Lung (tissue), 12 donors: ENCODE results near the gene SENP3. TPM values are rescaled to one million over a fixed set of nuclear protein-coding genes. Genes with fewer than 3 reads are reported as not detected.
"Not testable (repeated sequence)": the region's sequence is repeated elsewhere in the genome, so short reads cannot be mapped to it uniquely, and the experiment has no call there.

Source experiments
- ATAC-seq: fragments of 200-7000 bp; cut with Tn5 transposase; one replicate; pipeline ENCODE4 v1.9.1; 2020; ENCODE audit warnings: moderate number of reproducible peaks; ENCODE audit not compliant: insufficient read depth, low FRiP score
- DNase-seq, 3 donors: peaks; one replicate each; pipeline ENCODE4 v3.0.0-alpha.2; 2013 to 2017
- H3K27ac ChIP-seq, 2 donors: one replicate each; pipeline ENCODE4 v1.5.1; 2013; ENCODE audit warnings: mild to moderate bottlenecking in 2 of 2, moderate library complexity in 2 of 2, control low read depth in 1 of 2, inconsistent platforms in 1 of 2, low read depth in 1 of 2, low read length in 1 of 2
- H3K27me3 ChIP-seq, 3 donors: one replicate each; pipeline ENCODE4 v1.5.1; 2013; ENCODE audit warnings: low read length in 2 of 3; ENCODE audit not compliant: control insufficient read depth in 3 of 3, insufficient read depth in 3 of 3
- H3K36me3 ChIP-seq, 4 donors: one replicate each; pipeline ENCODE4 v1.5.1; 2013; ENCODE audit warnings: low read length in 4 of 4, mild to moderate bottlenecking in 1 of 4, moderate library complexity in 1 of 4; ENCODE audit not compliant: control insufficient read depth in 4 of 4, insufficient read depth in 4 of 4
- H3K4me1 ChIP-seq, 5 donors: one replicate each; pipeline ENCODE4 v1.5.1; 2013; ENCODE audit warnings: low read length in 5 of 5, mild to moderate bottlenecking in 2 of 5, moderate library complexity in 1 of 5; ENCODE audit not compliant: control insufficient read depth in 5 of 5, insufficient read depth in 5 of 5
- H3K4me3 ChIP-seq: one replicate; pipeline ENCODE4 v1.5.1; 2013; ENCODE audit warnings: mild to moderate bottlenecking, control low read depth, moderate library complexity
- H3K9ac ChIP-seq, 2 donors: one replicate each; pipeline ENCODE4 v1.5.1; 2013; ENCODE audit warnings: low read length in 2 of 2, control low read depth in 1 of 2; ENCODE audit not compliant: insufficient read depth in 1 of 2
- H3K9me3 ChIP-seq, 4 donors: one replicate each; pipeline ENCODE4 v1.5.1; 2013; ENCODE audit warnings: low read length in 3 of 4, mild to moderate bottlenecking in 1 of 4, moderate library complexity in 1 of 4; ENCODE audit not compliant: control insufficient read depth in 4 of 4, insufficient read depth in 3 of 4
- WGBS, 2 donors: extraction: QIAGEN DNeasy Blood & Tissue Kit; methylation state at CpG; one replicate each; pipeline ENCODE4 v1.1.7; 2013; 5-methylcytosine and 5-hydroxymethylcytosine counted together
- polyA plus RNA-seq, 2 donors: library from polyadenylated mRNA; stranded (reverse); fragments of 200-250 nt; gene quantifications; one replicate each; pipeline ENCODE4 v1.2.1, GENCODE V29; 2013
- total RNA-seq, 2 donors: library from RNA; depleted of rRNA in 1 of 2; stranded (reverse); fragments of >200 nt in 1 of 2; gene quantifications; one replicate each; pipeline ENCODE4 v1.2.1, GENCODE V29; 2014 to 2021
- TF ChIP-seq, protein P1 (sequence below): IDR thresholded peaks from 2 replicates; pipeline ENCODE4 v1.5.1; 2012; ENCODE audit warnings: mild to moderate bottlenecking; ENCODE audit errors: control extremely low read depth, extremely low read depth
- donor health status: control.
- donor health status: control.
- donor health status: Bipolar disorder and iron deficiency.
- donor health status: healthy.
- donor health status: DM: yes; HTN: yes; CAD: no.

SENP3 gene
- total and polyA plus RNA-seq, 4 donors, result 34.0 to 54.4 (median 48.6) TPM

DNA sequence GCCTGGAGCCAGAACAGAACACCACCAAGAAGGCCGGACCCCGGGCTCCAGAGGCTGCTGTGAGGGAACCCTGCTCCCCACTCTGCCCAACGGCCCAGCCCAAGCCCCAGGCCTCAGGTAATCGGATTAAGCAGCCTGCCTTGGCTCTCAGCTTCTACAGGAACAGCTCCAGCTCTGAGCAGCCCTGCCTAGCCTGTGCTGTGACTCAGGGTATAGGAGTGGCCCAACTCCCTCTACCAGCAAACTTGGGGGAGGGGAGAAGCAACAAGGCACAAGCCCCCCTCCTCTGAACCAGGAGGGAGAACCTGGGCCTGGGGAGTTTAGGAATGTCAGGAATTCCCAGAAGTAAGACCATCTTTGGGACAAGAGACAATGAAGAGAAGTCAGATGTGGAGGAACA is 29.0 kb downstream of the SENP3 start:
- Histone ChIP-seq H3K4me3 (no peak overlapping the region), H3K9me3 (no peaks in the 10 kb centered on the region), H3K9ac (no peak overlapping the region), H3K27me3 (no peaks in the 10 kb centered on the region), H3K36me3 (peaks cover 37 to 53% (median 46%) of the 10 kb centered on the region in 4 donors), H3K4me1 (peaks cover 0 to 7% (median 6%) of the 10 kb centered on the region in 5 donors), H3K27ac (no peak overlapping the region)
- 78 to 82% methylated on average over 4 of the region's 4 CpGs for WGBS, 2 donors
- DNase-seq (no peak), ATAC-seq (no peak)
- TF ChIP-seq, protein P1, sequence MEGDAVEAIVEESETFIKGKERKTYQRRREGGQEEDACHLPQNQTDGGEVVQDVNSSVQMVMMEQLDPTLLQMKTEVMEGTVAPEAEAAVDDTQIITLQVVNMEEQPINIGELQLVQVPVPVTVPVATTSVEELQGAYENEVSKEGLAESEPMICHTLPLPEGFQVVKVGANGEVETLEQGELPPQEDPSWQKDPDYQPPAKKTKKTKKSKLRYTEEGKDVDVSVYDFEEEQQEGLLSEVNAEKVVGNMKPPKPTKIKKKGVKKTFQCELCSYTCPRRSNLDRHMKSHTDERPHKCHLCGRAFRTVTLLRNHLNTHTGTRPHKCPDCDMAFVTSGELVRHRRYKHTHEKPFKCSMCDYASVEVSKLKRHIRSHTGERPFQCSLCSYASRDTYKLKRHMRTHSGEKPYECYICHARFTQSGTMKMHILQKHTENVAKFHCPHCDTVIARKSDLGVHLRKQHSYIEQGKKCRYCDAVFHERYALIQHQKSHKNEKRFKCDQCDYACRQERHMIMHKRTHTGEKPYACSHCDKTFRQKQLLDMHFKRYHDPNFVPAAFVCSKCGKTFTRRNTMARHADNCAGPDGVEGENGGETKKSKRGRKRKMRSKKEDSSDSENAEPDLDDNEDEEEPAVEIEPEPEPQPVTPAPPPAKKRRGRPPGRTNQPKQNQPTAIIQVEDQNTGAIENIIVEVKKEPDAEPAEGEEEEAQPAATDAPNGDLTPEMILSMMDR, result no peak

DNA sequence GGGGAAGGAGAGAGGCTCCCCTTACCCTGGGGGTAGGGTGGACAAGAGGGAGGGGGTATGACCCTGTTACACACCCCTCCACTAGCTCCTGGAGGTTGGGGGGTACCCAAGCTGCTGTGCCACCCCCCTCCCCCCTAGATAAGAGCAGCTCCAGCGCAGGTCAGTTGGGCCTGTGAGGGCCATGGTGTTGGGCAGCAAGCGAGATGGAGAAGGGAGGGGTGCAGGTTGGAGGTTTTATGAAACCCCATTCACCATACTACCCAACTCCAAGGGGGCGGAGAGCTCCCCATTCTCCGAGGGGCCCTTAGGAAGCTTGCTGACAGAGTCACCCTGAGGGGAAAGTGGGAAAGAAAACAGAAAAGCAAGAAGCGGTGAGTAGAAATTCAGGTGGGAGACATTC is 29.9 kb downstream of the SENP3 start:
- DNase-seq (no peak), ATAC-seq (no peak)
- no peak overlapping the region for H3K27ac ChIP-seq
- no peak overlapping the region for H3K4me3 ChIP-seq
- no peaks in the 10 kb centered on the region for H3K9me3 ChIP-seq
- H3K9ac ChIP-seq, result no peak overlapping the region
- 95% methylated on average over 5 of the region's 5 CpGs for WGBS, 2 donors
- H3K36me3 ChIP-seq, result peaks cover 37 to 55% (median 50%) of the 10 kb centered on the region in 4 donors
- H3K27me3 ChIP-seq, result no peaks in the 10 kb centered on the region
- peaks cover 0 to 7% (median 6%) of the 10 kb centered on the region in 5 donors for H3K4me1 ChIP-seq
- TF ChIP-seq, protein P1, result no peak

DNA sequence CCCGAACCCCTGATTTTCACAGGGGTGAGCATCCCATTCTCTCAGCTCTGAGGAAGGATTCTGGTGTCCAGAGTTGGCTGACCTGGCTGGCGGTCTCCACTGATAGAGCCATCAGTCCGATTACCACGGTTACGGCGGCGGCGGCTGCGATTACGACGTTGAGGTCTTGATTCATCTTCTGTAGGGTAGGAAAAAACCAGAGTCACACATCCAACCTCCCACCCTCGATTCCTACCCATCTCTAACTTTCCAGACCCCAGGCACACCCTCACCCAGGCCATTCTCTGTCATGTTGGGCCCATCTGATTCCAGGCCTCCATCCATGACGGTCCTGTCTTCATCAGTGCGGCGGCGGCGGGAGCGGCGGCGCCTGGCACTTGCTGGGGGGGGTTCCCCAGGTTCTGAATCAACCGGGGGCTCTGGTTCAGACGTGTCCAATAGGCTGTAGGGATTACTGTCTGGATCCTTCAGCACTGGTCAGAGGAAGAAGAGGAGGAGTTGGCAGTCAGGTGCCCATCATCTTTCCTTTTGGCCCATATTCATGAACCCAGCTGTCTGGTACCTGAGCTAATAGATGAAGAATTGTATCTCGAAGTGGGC is 30.8 kb downstream of the SENP3 start:
- Histone ChIP-seq H3K36me3 (peaks cover 37 to 55% (median 48%) of the 10 kb centered on the region in 4 donors), H3K9ac (no peak overlapping the region), H3K9me3 (no peaks in the 10 kb centered on the region), H3K27me3 (no peaks in the 10 kb centered on the region), H3K27ac (no peak overlapping the region), H3K4me3 (no peak overlapping the region), H3K4me1 (peaks cover 0 to 7% (median 6%) of the 10 kb centered on the region in 5 donors)
- DNase-seq (no peak), ATAC-seq (no peak)
- 93 to 94% methylated on average over 23 of the region's 23 CpGs for WGBS, 2 donors
- TF ChIP-seq, protein P1, result no peak

DNA sequence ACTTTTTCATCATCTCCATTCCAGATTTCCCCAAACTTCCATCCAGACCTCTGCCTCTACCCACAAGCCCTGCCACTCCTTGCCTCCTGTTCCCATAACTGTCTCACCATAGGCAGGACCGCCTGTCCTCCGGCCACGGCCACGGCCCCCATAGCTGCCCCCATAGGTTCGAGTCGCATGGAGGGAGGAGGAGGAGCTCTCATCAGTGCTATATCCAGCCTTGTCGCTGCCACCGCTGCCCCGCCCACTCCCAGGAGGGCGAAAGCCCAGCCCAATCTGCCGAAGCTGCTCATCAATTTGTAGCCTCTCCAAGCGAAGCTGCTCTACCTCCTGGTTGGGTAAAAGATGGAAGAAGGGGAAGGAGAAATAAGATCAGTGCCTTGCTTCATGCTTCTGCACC is 31.6 kb downstream of the SENP3 start:
- DNase-seq, result no peak
- Histone ChIP-seq H3K9me3 (no peaks in the 10 kb centered on the region), H3K9ac (no peak overlapping the region), H3K27ac (no peak overlapping the region), H3K36me3 (peaks cover 37 to 52% (median 46%) of the 10 kb centered on the region in 4 donors), H3K4me3 (no peak overlapping the region), H3K4me1 (peaks cover 0 to 7% (median 6%) of the 10 kb centered on the region in 5 donors), H3K27me3 (no peaks in the 10 kb centered on the region)
- ATAC-seq, result no peak
- TF ChIP-seq, protein P1, result no peak
- WGBS, 2 donors, result 92% methylated on average over 12 of the region's 12 CpGs

DNA sequence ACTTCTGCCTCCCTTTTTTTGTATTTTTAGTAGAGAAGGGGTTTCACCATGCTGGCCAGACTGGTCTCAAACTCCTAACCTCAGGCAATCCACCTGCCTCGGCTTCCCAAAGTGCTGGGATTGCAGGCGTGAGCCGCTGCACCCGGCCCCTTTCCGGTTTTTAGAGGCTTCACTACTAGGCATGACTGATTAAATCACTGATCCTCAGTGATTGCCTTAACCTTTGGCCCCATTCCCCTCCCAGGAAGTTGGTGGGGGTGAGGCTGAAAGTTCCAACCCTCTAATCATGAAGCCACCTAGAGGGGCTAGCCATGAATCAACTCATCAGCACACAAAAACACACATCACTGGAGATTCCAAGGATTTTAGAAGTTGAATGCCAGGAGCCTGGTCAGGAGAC is 35.8 kb downstream of the SENP3 start:
- H3K9ac ChIP-seq, ATAC-seq, H3K4me1 ChIP-seq, H3K4me3 ChIP-seq, H3K9me3 ChIP-seq, DNase-seq, H3K27ac ChIP-seq, H3K27me3 ChIP-seq: not testable (repeated sequence)
- peaks cover 46 to 54% (median 49%) of the 10 kb centered on the region in 4 donors for H3K36me3 ChIP-seq
- 87 to 98% methylated on average over 5 of the region's 5 CpGs for WGBS, 2 donors
